OCI-LY1 (cell line): ENCODE data around the gene GALNT4.

ENCODE experiments used
- H2AFZ ChIP-seq: fragments of 200-600 bp; sonication (generic), shearing (Covaris generic); 2 replicates; pipeline ENCODE4 v1.6.0; 2014; ENCODE audit warnings: antibody characterized with exemption, mild to moderate bottlenecking, low read length
- H3F3A ChIP-seq: fragments of 200-600 bp; sonication (generic), shearing (Covaris generic); 2 replicates; pipeline ENCODE4 v1.6.0; 2014; ENCODE audit warnings: mild to moderate bottlenecking, antibody characterized with exemption, low read length, moderate library complexity; ENCODE audit not compliant: insufficient read depth
- H3K27ac ChIP-seq: fragments of 200-600 bp; sonication (generic); 2 replicates; pipeline ENCODE4 v1.5.1; 2014; ENCODE audit warnings: low read length, mixed run types, mild to moderate bottlenecking, low read depth; ENCODE audit not compliant: poor library complexity, severe bottlenecking
- H3K27me3 ChIP-seq: fragments of 200-600 bp; sonication (generic); 2 replicates; pipeline ENCODE4 v1.6.0; 2014; ENCODE audit warnings: antibody characterized with exemption, mild to moderate bottlenecking, low read length, moderate library complexity; ENCODE audit not compliant: insufficient read depth
- H3K36me3 ChIP-seq: fragments of 200-600 bp; sonication (generic); 2 replicates; pipeline ENCODE4 v1.6.1; 2014; ENCODE audit warnings: mild to moderate bottlenecking, antibody characterized with exemption, low read length, moderate library complexity, mixed read lengths; ENCODE audit not compliant: insufficient read depth
- H3K4me1 ChIP-seq: fragments of 200-600 bp; sonication (generic); 2 replicates; pipeline ENCODE4 v1.5.1; 2014; ENCODE audit warnings: mild to moderate bottlenecking, low read length, moderate library complexity; ENCODE audit not compliant: insufficient read depth, severe bottlenecking
- H3K4me2 ChIP-seq: fragments of 200-600 bp; sonication (generic), shearing (Covaris generic); 2 replicates; pipeline ENCODE4 v1.6.1; 2014; ENCODE audit warnings: low read length
- H3K4me3 ChIP-seq: fragments of 200-600 bp; sonication (generic); 2 replicates; pipeline ENCODE4 v1.5.1; 2014; ENCODE audit warnings: low read length, low read depth, mild to moderate bottlenecking, mixed read lengths; ENCODE audit not compliant: poor library complexity, severe bottlenecking
- H3K79me2 ChIP-seq: fragments of 200-600 bp; shearing (Covaris generic); 2 replicates; pipeline ENCODE4 v1.6.1; 2016; ENCODE audit warnings: mixed run types, low read length, mixed read lengths; ENCODE audit not compliant: insufficient read depth
- H3K9ac ChIP-seq: fragments of 200-600 bp; sonication (generic), shearing (Covaris generic); 2 replicates; pipeline ENCODE4 v1.6.1; 2014; ENCODE audit warnings: mild to moderate bottlenecking, low read length, mixed read lengths
- H3K9me2 ChIP-seq: fragments of 200-600 bp; sonication (generic), shearing (Covaris generic); 2 replicates; pipeline ENCODE4 v1.6.1; 2014; ENCODE audit warnings: low read depth, mild to moderate bottlenecking, low read length, mixed read lengths
- H3K9me3 ChIP-seq: fragments of 200-600 bp; shearing (Covaris generic); 2 replicates; pipeline ENCODE4 v1.6.1; 2014; ENCODE audit warnings: low read length, mixed read lengths
- H4K20me1 ChIP-seq: fragments of 200-600 bp; sonication (generic), shearing (Covaris generic); 2 replicates; pipeline ENCODE4 v1.6.0; 2016; ENCODE audit warnings: mild to moderate bottlenecking, low read length; ENCODE audit not compliant: insufficient read depth
- EZH2 ChIP-seq: fragments of 200-600 bp; sonication (generic), shearing (Covaris generic); IDR thresholded peaks from 2 replicates; pipeline ENCODE4 v1.8.0; 2017; ENCODE audit warnings: borderline replicate concordance, mixed run types, mild to moderate bottlenecking, antibody characterized with exemption, low read length, moderate library complexity, mixed read lengths
- TF ChIP-seq, protein P1 (sequence below): fragments of 200-600 bp; sonication (generic), shearing (Covaris generic); IDR thresholded peaks from 2 replicates; pipeline ENCODE4 v1.5.1; 2017; ENCODE audit warnings: mild to moderate bottlenecking, antibody characterized with exemption, low read length, moderate library complexity, mixed read lengths

The GALNT4 gene

DNA sequence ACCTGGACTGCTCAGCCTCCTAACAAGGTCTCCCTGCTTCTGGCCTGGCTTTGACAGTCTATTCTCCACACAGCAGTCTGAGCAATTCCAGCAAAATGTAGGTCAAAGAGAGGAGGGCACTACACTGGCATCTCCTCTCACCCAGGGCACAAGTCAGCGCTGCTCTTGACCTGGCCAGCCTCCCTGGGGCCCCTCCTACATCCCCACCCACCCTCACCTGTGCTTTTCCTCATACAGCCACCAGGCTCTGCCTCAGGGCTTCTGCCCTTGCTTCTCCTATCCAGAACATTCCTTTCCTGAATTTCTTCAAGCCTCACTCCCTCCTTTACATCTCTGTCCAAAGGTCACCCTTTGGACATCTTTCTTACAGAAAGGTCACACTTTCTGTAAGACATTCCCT, 33.7 kb downstream of the GALNT4 start:
- H3F3A ChIP-seq, result no peaks in the 10 kb centered on the region
- no peaks in the 10 kb centered on the region for H3K36me3 ChIP-seq
- no peak for TF ChIP-seq EZH2
- TF ChIP-seq, protein P1, sequence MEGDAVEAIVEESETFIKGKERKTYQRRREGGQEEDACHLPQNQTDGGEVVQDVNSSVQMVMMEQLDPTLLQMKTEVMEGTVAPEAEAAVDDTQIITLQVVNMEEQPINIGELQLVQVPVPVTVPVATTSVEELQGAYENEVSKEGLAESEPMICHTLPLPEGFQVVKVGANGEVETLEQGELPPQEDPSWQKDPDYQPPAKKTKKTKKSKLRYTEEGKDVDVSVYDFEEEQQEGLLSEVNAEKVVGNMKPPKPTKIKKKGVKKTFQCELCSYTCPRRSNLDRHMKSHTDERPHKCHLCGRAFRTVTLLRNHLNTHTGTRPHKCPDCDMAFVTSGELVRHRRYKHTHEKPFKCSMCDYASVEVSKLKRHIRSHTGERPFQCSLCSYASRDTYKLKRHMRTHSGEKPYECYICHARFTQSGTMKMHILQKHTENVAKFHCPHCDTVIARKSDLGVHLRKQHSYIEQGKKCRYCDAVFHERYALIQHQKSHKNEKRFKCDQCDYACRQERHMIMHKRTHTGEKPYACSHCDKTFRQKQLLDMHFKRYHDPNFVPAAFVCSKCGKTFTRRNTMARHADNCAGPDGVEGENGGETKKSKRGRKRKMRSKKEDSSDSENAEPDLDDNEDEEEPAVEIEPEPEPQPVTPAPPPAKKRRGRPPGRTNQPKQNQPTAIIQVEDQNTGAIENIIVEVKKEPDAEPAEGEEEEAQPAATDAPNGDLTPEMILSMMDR, result no peak
- no peaks in the 10 kb centered on the region for H4K20me1 ChIP-seq
- no peak overlapping the region for H3K4me3 ChIP-seq
- H3K9ac ChIP-seq, result no peak overlapping the region
- no peaks in the 10 kb centered on the region for H3K27me3 ChIP-seq
- no peak overlapping the region for H2AFZ ChIP-seq
- no peaks in the 10 kb centered on the region for H3K9me2 ChIP-seq
- H3K4me1 ChIP-seq, result peaks cover 15% of the 10 kb centered on the region
- no peaks in the 10 kb centered on the region for H3K9me3 ChIP-seq
- no peak overlapping the region for H3K4me2 ChIP-seq
- no peaks in the 10 kb centered on the region for H3K79me2 ChIP-seq
- no peak overlapping the region for H3K27ac ChIP-seq

DNA sequence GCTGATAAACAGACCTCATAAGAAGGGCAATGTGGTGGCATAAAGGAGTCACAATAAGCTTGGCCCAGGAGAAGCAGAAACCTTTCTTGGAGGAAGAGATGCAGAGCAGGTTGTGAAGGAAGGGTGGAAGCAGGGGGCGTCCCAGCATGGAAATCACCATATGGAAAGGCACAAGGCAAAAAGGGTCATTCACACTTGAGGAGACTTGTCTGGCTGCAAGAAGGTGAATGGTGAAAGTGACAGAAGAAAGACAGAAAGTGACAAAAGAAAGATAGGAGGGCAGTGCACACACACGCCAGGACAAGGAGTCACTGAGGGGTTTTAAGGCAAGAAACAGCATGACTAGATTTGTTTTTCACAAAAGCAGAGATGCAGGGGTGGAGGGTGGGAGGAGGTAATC, 38.3 kb downstream of the GALNT4 start:
- Histone ChIP-seq H3K4me2 (no peak overlapping the region), H3K4me3 (no peak overlapping the region)
- TF ChIP-seq, protein P1, result no peak
- TF ChIP-seq EZH2, result no peak

DNA sequence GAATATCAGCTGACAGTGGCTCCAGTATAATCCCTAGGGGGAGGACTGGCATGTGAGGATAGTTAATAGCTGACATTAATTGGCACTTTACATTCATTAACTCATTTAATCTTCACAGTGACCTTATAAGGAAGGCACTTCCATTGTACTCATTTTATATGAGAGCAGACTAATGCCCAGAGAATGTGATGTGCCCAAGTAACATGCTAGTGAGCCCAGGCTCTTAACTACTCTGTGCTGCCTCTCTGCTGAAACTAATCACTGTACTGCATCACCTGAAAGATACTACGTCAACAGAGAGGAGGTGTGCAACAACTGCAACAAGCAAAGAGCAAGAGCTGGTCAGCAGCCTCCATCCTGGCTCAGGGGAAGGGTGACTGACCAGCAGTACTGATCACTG, 40.1 kb downstream of the GALNT4 start:
- Histone ChIP-seq H3K36me3 (no peaks in the 10 kb centered on the region), H4K20me1 (no peaks in the 10 kb centered on the region), H3K27ac (no peak overlapping the region), H3K9me3 (no peaks in the 10 kb centered on the region), H3K79me2 (no peaks in the 10 kb centered on the region), H3K4me2 (no peak overlapping the region), H2AFZ (no peak overlapping the region), H3K9ac (no peak overlapping the region), H3K4me3 (no peak overlapping the region), H3K4me1 (no peaks in the 10 kb centered on the region), H3K27me3 (no peaks in the 10 kb centered on the region), H3F3A (no peaks in the 10 kb centered on the region), H3K9me2 (no peaks in the 10 kb centered on the region)
- no peak for TF ChIP-seq EZH2
- TF ChIP-seq, protein P1, result no peak

More for the DNA sequence above, 38.3 kb downstream of the GALNT4 start:
- no peaks in the 10 kb centered on the region for H4K20me1 ChIP-seq
- H3K9ac ChIP-seq, result no peak overlapping the region
- H3K9me3 ChIP-seq, result no peaks in the 10 kb centered on the region
- H3F3A ChIP-seq, result no peaks in the 10 kb centered on the region
- no peaks in the 10 kb centered on the region for H3K79me2 ChIP-seq
- H2AFZ ChIP-seq, result no peak overlapping the region
- H3K27me3 ChIP-seq, result no peaks in the 10 kb centered on the region
- H3K9me2 ChIP-seq, result no peaks in the 10 kb centered on the region
- no peaks in the 10 kb centered on the region for H3K4me1 ChIP-seq
- no peaks in the 10 kb centered on the region for H3K36me3 ChIP-seq
- no peak overlapping the region for H3K27ac ChIP-seq
